AG09319 (cell line): ENCODE measurements around the gene ANKRD44.
"Not testable (repeated sequence)": the region's sequence is repeated elsewhere in the genome, so short reads cannot be mapped to it uniquely, and the experiment has no call there.

Experiments used
- DNase-seq: peaks from one replicate; pipeline ENCODE4 v3.0.0-alpha.2; 2010; ENCODE audit warnings: low read depth; ENCODE audit errors: extremely low read depth
- CTCF ChIP-seq: IDR thresholded peaks from 2 replicates; pipeline ENCODE4 v1.5.1; 2011; ENCODE audit warnings: low read depth, mild to moderate bottlenecking, inconsistent platforms, low read length, moderate library complexity

Gene ANKRD44

GRCh38 chr2:197028633-197029032, 281.9 kb downstream of the ANKRD44 start:
- DNase-seq = no peak
- TF ChIP-seq CTCF = no peak

- DNase-seq = no peak
- no peak for TF ChIP-seq CTCF
These were observed 282.4 kb downstream of the ANKRD44 start for GRCh38 chr2:197028230-197028629.

- TF ChIP-seq CTCF = no peak
These were observed 286.4 kb downstream of the ANKRD44 start for GRCh38 chr2:197024206-197024605.

GRCh38 chr2:197020921-197021320, 289.7 kb downstream of the ANKRD44 start:
- DNase-seq = not testable (repeated sequence)

More at GRCh38 chr2:197024206-197024605, 286.4 kb downstream of the ANKRD44 start:
- DNase-seq = no peak

GRCh38 chr2:197013098-197013497, 297.5 kb downstream of the ANKRD44 start:
- TF ChIP-seq CTCF = no peak
- no peak for DNase-seq

GRCh38 chr2:197011801-197012641, 298.6 kb downstream of the ANKRD44 start:
- no peak for DNase-seq
- peak; percentile 87 for TF ChIP-seq CTCF

GRCh38 chr2:197011021-197011417, 299.6 kb downstream of the ANKRD44 start:
- no peak for DNase-seq
- no peak for TF ChIP-seq CTCF
